Neural crest cell (in vitro differentiated cells): ENCODE data around the gene INTS14. TPM values are rescaled to one million over a fixed set of nuclear protein-coding genes. Genes with fewer than 3 reads are reported as not detected.

ENCODE experiments used
- DNase-seq: peaks from one replicate; pipeline ENCODE4 v3.0.0; 2021; ENCODE audit warnings: low read depth, mixed read lengths, low spot score
- H3K27ac Mint-ChIP-seq: one replicate; pipeline ENCODE4 v1.8.0; 2021; ENCODE audit warnings: mild to moderate bottlenecking, mixed read lengths; ENCODE audit not compliant: unreplicated experiment
- H3K27me3 Mint-ChIP-seq: 2 replicates; pipeline ENCODE4 v1.8.0; 2021; ENCODE audit warnings: low read depth, mild to moderate bottlenecking, mixed read lengths
- H3K36me3 Mint-ChIP-seq: 2 replicates; pipeline ENCODE4 v1.8.0; 2021; ENCODE audit warnings: low read depth, mild to moderate bottlenecking, mixed read lengths
- H3K4me1 Mint-ChIP-seq: 2 replicates; pipeline ENCODE4 v1.8.0; 2021; ENCODE audit warnings: mixed read lengths
- H3K4me3 Mint-ChIP-seq: one replicate; pipeline ENCODE4 v1.8.0; 2021; ENCODE audit warnings: mild to moderate bottlenecking, mixed read lengths
- H3K9me3 Mint-ChIP-seq: 2 replicates; pipeline ENCODE4 v1.8.0; 2021; ENCODE audit warnings: mixed read lengths
- total RNA-seq: library from RNA; stranded (reverse); gene quantifications from 2 replicates; pipeline ENCODE4 v1.2.1, GENCODE V29; 2021
- TF ChIP-seq, protein P1 (sequence below): fragments of 200-600 bp; sonication (generic); conservative IDR thresholded peaks from 2 replicates; pipeline ENCODE4 v1.5.0; 2021; ENCODE audit warnings: antibody characterized with exemption, mild to moderate bottlenecking

INTS14 gene
- total RNA-seq, 1 donor from 2014 or later, result 53.1 TPM

GRCh38 chr15:65530318-65531111, 80.4 kb downstream of the INTS14 start, which contains the start of gene HACD3:
Gene HACD3, plus strand, starts transcription at chr15:65530463. Its CDS starts 169 bp downstream, at chr15:65530632.
- H3K27me3 Mint-ChIP-seq, result no peaks in the 10 kb centered on the region
- DNase-seq, result peak; percentile 91
- TF ChIP-seq, protein P1, sequence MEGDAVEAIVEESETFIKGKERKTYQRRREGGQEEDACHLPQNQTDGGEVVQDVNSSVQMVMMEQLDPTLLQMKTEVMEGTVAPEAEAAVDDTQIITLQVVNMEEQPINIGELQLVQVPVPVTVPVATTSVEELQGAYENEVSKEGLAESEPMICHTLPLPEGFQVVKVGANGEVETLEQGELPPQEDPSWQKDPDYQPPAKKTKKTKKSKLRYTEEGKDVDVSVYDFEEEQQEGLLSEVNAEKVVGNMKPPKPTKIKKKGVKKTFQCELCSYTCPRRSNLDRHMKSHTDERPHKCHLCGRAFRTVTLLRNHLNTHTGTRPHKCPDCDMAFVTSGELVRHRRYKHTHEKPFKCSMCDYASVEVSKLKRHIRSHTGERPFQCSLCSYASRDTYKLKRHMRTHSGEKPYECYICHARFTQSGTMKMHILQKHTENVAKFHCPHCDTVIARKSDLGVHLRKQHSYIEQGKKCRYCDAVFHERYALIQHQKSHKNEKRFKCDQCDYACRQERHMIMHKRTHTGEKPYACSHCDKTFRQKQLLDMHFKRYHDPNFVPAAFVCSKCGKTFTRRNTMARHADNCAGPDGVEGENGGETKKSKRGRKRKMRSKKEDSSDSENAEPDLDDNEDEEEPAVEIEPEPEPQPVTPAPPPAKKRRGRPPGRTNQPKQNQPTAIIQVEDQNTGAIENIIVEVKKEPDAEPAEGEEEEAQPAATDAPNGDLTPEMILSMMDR, result no peak
- H3K9me3 Mint-ChIP-seq, result no peaks in the 10 kb centered on the region
- peak within 1 kb of the TSS; percentile 84 for H3K4me3 Mint-ChIP-seq
- H3K27ac Mint-ChIP-seq, result peak within 1 kb of the TSS; percentile 99
- H3K36me3 Mint-ChIP-seq, result no peaks in the 10 kb centered on the region
- H3K4me1 Mint-ChIP-seq, result peaks cover 38% of the 10 kb centered on the region

DNA sequence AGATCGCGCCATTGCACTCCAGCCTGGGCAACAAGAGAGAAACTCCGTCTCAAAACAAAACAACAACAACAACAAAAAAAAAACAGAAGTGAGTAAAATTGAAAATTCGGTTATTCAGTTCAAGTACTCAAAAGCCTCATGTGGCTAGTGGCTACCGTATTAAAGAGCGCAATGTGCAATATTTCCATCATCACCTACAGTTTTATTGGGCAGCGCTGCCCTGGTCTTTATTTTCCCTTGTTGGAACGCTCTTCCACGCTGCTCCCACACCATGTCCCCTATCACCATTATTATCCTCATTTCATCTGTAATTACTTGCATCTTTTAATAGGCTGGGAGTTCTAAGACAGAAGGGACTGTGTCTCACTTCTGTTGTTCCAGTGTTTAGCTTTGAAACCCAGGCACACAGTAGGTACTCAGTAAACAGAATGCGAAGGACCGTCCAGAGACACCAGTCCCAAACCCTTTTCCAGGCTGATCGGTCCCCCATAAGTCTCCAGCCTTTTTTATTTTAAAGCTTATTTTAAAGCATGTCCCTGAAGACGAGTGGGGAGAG, 81.1 kb downstream of the INTS14 start:
- no peaks in the 10 kb centered on the region for H3K9me3 Mint-ChIP-seq
- peaks cover 38% of the 10 kb centered on the region for H3K4me1 Mint-ChIP-seq
- no peak for DNase-seq

More for the DNA sequence above, 81.1 kb downstream of the INTS14 start:
- H3K36me3 Mint-ChIP-seq, result no peaks in the 10 kb centered on the region
- H3K27ac Mint-ChIP-seq, result peak overlapping the region; percentile 52
- TF ChIP-seq, protein P1, result no peak
- no peaks in the 10 kb centered on the region for H3K27me3 Mint-ChIP-seq
- H3K4me3 Mint-ChIP-seq, result peak overlapping the region; percentile 84

Other genes with a start within 250 kb of the INTS14 start
- 298 and 300 TPM in 2 replicates for gene IGDCC3, start 233.1 kb downstream of the INTS14 start, total RNA-seq
- gene IGDCC4, start 188.2 kb downstream of the INTS14 start, total RNA-seq, result 19.8 and 19.9 TPM in 2 replicates
- 26.1 and 26.2 TPM in 2 replicates for gene DPP8, start 93.4 kb downstream of the INTS14 start, total RNA-seq
- gene HACD3, start 80.7 kb downstream of the INTS14 start, total RNA-seq, result 147 and 153 TPM in 2 replicates
- gene SLC24A1, start 10.8 kb upstream of the INTS14 start, total RNA-seq, result 5.4 and 8.9 TPM in 2 replicates
- 9.1 and 11.2 TPM in 2 replicates for gene DENND4A, start 181.2 kb upstream of the INTS14 start, total RNA-seq